ENCODE results near the gene CBR1.

CBR1 gene

DNA sequence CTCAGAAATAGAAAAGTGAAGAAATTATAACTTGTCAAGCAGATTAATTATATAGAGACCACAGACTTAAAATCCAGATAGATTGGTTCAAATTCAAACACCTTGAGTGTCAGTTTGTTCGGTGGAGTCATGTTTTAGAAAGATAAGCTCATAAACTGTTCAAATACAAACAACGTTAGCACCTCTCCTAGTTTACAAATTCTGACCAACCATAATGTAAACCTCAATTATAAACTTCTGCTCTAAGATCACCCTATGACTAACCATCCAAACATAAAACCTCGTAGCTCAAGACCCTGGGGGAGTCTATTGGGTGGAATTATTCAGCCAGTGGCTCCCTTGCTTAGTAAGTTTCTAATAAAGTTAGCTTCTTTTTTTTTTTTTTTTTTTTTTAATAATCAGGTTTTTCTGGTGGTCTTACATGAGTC is 12.4 kb downstream of the CBR1 start:
- TF ChIP-seq, protein P1, sequence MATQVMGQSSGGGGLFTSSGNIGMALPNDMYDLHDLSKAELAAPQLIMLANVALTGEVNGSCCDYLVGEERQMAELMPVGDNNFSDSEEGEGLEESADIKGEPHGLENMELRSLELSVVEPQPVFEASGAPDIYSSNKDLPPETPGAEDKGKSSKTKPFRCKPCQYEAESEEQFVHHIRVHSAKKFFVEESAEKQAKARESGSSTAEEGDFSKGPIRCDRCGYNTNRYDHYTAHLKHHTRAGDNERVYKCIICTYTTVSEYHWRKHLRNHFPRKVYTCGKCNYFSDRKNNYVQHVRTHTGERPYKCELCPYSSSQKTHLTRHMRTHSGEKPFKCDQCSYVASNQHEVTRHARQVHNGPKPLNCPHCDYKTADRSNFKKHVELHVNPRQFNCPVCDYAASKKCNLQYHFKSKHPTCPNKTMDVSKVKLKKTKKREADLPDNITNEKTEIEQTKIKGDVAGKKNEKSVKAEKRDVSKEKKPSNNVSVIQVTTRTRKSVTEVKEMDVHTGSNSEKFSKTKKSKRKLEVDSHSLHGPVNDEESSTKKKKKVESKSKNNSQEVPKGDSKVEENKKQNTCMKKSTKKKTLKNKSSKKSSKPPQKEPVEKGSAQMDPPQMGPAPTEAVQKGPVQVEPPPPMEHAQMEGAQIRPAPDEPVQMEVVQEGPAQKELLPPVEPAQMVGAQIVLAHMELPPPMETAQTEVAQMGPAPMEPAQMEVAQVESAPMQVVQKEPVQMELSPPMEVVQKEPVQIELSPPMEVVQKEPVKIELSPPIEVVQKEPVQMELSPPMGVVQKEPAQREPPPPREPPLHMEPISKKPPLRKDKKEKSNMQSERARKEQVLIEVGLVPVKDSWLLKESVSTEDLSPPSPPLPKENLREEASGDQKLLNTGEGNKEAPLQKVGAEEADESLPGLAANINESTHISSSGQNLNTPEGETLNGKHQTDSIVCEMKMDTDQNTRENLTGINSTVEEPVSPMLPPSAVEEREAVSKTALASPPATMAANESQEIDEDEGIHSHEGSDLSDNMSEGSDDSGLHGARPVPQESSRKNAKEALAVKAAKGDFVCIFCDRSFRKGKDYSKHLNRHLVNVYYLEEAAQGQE (IDR thresholded peaks at IDR 0.05; ENCODE audit: insufficient replicate concordance, low read depth), result no peak
- TF ChIP-seq, protein P2, sequence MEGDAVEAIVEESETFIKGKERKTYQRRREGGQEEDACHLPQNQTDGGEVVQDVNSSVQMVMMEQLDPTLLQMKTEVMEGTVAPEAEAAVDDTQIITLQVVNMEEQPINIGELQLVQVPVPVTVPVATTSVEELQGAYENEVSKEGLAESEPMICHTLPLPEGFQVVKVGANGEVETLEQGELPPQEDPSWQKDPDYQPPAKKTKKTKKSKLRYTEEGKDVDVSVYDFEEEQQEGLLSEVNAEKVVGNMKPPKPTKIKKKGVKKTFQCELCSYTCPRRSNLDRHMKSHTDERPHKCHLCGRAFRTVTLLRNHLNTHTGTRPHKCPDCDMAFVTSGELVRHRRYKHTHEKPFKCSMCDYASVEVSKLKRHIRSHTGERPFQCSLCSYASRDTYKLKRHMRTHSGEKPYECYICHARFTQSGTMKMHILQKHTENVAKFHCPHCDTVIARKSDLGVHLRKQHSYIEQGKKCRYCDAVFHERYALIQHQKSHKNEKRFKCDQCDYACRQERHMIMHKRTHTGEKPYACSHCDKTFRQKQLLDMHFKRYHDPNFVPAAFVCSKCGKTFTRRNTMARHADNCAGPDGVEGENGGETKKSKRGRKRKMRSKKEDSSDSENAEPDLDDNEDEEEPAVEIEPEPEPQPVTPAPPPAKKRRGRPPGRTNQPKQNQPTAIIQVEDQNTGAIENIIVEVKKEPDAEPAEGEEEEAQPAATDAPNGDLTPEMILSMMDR (IDR thresholded peaks at IDR 0.05; ENCODE audit: insufficient read depth, low read length), result no peak
- no peak for TF ChIP-seq GABPA (IDR thresholded peaks at IDR 0.05; ENCODE audit: low read depth)
- TF ChIP-seq SPI1 (IDR thresholded peaks at IDR 0.05; ENCODE audit: borderline replicate concordance, low read depth), result no peak
- no peak for TF ChIP-seq POLR2AphosphoS5 (IDR thresholded peaks at IDR 0.05; ENCODE audit: low read depth)
- no peak for DNase-seq (ENCODE audit: low read depth in 1 of 2, low spot score in 1 of 2)
- H3K27me3 ChIP-seq (ENCODE audit: insufficient read depth, poor library complexity, severe bottlenecking), result no peaks in the 10 kb centered on the region
- H3K27ac ChIP-seq (replicated peaks), result no peak overlapping the region
- no peak overlapping the region for H3K4me3 ChIP-seq (replicated peaks; ENCODE audit: insufficient read depth, low read length)

DNA sequence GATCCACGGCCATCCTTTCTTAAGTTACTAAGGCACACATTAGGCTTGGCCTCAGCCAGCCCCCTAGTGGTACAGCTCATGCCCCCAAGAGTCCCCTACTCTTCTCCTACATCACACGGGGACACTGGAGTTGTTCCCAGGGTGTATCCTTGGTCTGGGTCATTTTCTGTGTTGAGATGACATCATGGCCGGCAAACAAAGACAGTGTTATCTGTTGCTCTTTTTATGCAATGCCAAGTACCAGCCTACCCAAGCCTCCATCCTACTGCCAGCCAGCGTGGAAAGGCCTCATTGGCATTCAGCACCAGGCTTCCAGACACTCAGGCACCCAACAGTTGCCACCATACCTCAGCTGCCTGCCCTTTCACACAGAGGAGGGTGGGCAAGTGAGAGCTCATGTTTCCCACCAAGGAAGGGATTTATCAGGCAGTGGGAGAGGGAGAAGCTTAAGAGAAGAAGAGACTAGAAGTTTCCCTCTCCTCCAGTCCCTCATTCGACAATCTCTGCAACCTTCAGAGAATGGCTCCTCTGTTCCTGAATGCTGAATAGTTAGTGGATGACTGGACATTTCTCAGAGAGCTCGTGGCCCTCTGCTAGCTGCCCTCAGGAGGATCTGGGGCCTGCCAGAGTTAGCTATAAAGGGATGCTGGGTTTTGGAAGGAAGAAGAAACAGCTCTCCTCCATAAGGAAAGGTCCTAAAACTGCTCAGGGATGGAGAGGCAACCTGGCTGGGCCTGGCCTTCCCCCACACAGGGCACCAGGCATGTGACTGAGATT is 17.7 kb downstream of the CBR1 start:
- H3K27me3 ChIP-seq (ENCODE audit: insufficient read depth, poor library complexity, severe bottlenecking), result no peaks in the 10 kb centered on the region
- TF ChIP-seq SPI1 (IDR thresholded peaks at IDR 0.05; ENCODE audit: borderline replicate concordance, low read depth), result no peak
- no peak for TF ChIP-seq GABPA (IDR thresholded peaks at IDR 0.05; ENCODE audit: low read depth)
- TF ChIP-seq, protein P2 (IDR thresholded peaks at IDR 0.05; ENCODE audit: insufficient read depth, low read length), result no peak
- TF ChIP-seq POLR2AphosphoS5 (IDR thresholded peaks at IDR 0.05; ENCODE audit: low read depth), result no peak
- TF ChIP-seq, protein P1 (IDR thresholded peaks at IDR 0.05; ENCODE audit: insufficient replicate concordance, low read depth), result no peak
- DNase-seq (ENCODE audit: low read depth in 1 of 2, low spot score in 1 of 2), result no peak
- no peak overlapping the region for H3K27ac ChIP-seq (replicated peaks)
- H3K4me3 ChIP-seq (replicated peaks; ENCODE audit: insufficient read depth, low read length), result no peak overlapping the region

DNA sequence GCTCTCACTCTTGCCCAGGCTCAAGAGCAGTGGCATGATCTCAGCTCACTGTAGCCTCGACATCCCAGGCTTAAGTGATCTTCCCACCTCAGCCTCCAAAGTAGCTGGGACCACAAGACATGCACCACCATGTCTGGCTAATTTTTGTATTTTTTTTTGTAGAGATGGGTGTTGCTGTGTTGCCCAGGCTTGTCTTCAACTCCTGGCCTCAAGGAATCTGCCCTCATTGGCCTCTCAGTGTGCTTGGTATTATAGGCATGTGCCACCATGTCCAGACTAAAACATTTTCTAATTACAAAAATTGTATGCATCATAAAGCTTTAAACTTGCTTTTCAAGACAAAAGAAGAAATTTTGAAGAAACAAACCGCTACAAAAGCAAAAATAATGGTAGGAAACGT is 20.1 kb downstream of the CBR1 start:
- TF ChIP-seq SPI1 (IDR thresholded peaks at IDR 0.05; ENCODE audit: borderline replicate concordance, low read depth), result no peak
- TF ChIP-seq, protein P2 (IDR thresholded peaks at IDR 0.05; ENCODE audit: insufficient read depth, low read length), result no peak
- TF ChIP-seq POLR2AphosphoS5 (IDR thresholded peaks at IDR 0.05; ENCODE audit: low read depth), result no peak
- TF ChIP-seq, protein P1 (IDR thresholded peaks at IDR 0.05; ENCODE audit: insufficient replicate concordance, low read depth), result no peak
- no peak for TF ChIP-seq GABPA (IDR thresholded peaks at IDR 0.05; ENCODE audit: low read depth)
- H3K4me3 ChIP-seq (replicated peaks; ENCODE audit: insufficient read depth, low read length), result no peak overlapping the region
- no peak for DNase-seq (ENCODE audit: low read depth in 1 of 2, low spot score in 1 of 2)
- no peak overlapping the region for H3K27ac ChIP-seq (replicated peaks)
- no peaks in the 10 kb centered on the region for H3K27me3 ChIP-seq (ENCODE audit: insufficient read depth, poor library complexity, severe bottlenecking)
